DMS 273 (cell line): ENCODE measurements around the gene PRDM16.

ENCODE experiments used
- DNase-seq: peaks from one replicate; lab custom pipeline; 2025; ENCODE audit not compliant: unreplicated experiment; lab: John Stamatoyannopoulos, UW

PRDM16 gene

GRCh38 chr1:3219791-3220467, 150.9 kb downstream of the PRDM16 start:
- DNase-seq: no peak

DNA sequence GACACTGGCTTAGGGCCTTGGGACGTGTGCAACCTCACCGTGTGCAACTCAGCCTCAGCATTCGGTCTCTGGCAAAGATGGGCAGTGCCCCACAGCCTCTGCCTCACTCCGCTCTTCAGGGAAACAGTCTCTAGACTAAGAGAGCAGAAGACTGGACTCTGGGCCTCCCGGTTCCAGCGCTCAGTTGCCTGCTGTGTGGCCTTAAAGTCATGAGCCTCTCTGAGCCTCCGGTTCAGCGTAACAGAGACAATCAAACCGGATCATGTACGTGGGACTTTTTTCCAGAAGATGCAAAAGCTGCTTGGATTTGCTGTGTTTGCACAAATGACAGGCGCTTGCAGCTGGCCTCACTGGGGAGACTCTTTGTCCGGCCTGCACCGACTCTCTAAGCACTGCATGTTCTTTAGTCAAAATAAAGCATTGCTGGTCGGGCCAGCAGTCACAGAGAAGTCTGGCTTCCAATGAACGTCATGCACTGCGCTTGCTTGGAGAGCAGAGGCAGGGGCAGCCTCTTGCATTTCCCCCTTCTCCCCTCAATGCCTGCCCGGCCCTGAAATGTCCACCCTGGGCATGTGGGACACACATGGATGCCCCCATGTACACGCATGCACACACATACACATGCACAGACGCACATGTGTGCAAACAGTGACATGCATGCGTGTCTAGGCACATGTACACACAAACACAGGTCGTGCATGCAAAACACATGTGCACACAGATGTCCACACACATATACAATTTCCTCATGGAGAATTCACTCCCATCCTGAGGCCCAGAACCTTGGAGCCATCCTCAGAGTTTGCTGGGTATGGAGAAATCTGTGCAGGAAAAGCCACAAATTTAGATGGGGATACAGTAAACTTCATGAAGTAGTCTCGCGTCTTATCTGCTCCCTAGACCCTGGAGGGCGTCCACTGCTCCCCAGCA, 152.4 kb downstream of the PRDM16 start:
- no peak for DNase-seq

DNA sequence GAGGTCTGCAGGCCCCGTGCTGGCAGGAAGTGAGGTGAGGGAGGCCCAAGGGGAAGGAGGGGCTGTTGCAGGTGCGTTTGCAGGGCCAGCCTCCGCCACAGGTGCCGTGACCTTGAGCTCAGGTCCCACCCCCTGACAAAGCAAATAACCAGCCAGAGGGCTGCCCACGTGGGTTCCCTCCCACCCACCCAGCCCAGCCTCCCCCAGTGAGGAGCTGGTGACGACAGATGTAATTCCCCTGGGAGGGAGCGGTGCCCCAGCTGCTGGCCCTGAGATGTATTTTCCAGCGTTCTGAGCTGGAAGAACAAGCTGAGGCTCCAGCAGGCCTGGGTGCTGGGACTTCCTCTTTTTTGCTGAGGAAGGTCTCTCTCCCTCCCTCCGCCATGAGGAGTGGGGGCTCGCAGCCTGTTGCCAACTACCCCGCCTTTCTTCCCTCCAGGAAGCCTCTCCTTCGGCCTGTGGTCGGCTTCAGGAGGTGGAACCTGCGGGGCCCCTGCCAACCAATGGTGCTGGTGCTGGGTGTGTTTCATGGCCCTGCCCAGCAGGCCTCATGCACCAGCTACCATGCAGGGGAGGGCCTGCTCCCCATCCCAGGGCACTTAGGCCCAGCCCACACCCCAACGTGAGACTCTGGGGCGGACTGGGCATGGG, 153.2 kb downstream of the PRDM16 start:
- no peak for DNase-seq

DNA sequence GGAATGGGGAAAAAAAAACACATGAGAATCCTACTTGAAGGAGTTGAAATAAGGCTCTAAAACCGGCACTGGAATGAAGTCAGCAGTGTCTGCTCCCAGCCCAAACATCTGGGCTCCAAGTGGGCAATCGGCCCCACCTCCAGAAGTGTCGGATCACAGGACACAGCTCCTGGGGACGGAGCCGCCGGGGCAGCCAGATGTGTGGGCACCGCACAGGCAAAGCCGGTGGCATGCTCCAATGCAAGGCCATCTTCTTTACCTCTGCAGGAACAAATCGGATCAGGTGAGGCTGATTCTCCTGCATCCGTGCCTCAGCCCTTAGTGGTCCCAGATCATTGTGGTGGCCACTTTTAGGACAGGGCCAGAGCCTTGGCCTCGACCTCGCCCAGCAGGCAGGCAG, 156.7 kb downstream of the PRDM16 start:
- no peak for DNase-seq

GRCh38 chr1:3226191-3226590, 157.2 kb downstream of the PRDM16 start:
- DNase-seq: no peak

GRCh38 chr1:3226701-3227350, 157.8 kb downstream of the PRDM16 start:
- no peak for DNase-seq

GRCh38 chr1:3227351-3227704, 158.3 kb downstream of the PRDM16 start:
- no peak for DNase-seq

GRCh38 chr1:3227893-3228292, 158.9 kb downstream of the PRDM16 start:
- DNase-seq: no peak

GRCh38 chr1:3229081-3229725, 160.2 kb downstream of the PRDM16 start:
- DNase-seq: no peak

- DNase-seq: no peak
Observed at GRCh38 chr1:3230553-3230952, 161.6 kb downstream of the PRDM16 start.

DNA sequence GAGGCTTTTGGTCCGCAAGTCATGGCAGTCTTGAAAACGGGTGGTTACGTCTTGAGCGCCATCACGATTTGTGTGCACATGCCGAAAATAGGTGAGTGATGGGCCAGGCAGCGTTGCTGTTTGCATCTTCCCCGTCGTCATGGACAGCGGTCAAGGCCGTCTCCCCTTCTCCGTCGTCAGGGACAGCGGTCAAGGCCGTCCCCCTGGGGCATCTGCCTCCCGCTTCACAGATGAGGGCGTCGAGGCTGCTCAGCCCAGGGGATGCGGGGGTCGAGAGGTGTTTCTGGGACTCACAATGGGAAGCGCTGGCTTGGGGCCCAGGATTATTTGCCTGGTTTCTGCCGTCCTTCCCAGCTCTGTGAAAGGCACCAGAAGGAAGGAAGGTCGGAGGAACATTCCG, 162.2 kb downstream of the PRDM16 start:
- no peak for DNase-seq

GRCh38 chr1:3231826-3232225, 162.8 kb downstream of the PRDM16 start:
- no peak for DNase-seq

- no peak for DNase-seq
Observed at GRCh38 chr1:3233031-3233430, 164.0 kb downstream of the PRDM16 start.

DNA sequence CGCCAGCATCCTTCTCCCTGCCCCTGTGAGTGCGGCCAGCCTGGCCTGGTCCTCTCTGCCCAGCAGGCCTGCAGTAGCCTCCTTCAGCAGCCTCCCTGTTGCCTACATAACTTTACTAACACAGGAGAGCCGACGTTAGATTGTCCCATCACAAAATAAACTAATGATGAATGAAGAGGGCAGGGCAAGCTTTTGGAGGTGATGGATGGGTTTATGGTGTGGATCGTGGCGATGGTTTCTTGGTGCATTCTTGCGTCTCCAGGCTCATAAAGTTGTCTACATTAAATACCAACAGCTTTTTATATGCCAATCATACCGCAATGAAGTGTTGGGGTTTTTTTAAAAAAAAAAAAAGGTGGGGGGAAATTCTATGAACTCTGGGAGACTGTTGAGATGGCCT, 164.5 kb downstream of the PRDM16 start:
- no peak for DNase-seq

DNA sequence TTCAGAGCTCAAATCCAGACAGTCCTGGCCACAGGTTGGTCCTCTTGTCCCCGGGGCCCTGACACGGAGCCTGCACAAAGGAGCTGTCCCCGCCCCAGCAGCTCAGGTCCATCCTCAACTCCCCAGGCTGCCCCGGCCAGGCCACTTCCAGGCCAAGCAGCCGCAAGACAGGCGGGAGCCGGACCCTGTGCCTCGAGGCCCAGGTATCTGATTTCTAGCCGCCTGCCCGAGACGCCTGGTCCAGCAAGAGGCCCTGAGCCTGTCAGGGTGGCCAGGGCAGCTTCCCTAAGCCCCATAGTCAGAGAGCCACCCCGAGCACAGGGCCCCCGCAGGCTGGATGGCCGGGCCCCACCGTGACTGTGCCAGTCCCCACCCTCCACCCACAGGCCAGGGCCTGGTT, 165.3 kb downstream of the PRDM16 start:
- DNase-seq: no peak

- no peak for DNase-seq
Observed at GRCh38 chr1:3234956-3235355, 166.0 kb downstream of the PRDM16 start.

DNA sequence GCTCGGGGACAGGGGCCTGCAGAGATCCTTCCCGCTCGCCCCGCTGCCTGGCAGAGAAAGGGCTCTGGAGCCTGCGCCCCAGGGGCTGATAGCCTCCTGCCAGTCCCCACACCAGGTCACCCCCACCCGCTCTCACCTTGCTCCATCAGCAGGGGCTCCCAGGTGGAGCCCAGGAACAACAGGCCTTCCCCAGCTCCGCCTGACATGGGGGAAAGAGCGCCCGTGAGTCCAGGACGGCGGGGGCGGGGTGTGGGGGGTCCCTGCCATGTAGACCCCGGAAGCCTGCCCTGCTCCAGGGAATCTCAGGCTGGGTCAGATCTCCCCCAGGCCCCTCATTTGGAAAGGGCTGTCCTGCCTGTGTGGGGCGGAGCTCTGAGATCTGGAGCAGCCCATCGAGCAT, 166.5 kb downstream of the PRDM16 start:
- no peak for DNase-seq

DNA sequence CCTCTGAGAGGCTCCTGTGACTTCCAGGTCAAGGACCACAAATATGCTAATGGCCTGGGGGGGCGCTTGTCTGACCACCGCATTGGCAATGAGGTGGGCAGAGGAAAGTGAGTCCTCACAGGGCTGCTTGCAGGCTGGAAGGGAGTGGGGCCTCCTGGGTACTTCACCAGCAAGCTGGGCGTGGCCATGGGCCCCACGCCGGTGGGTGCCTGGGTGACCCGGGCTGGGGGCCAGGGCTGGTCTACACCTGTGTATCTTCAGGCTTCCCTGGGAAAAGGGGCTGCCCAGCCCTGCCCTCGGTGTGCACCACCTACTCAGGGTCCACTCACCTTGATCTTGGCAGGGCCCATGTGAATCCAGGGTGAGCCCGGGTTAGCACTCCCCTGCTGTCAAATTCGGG, 167.4 kb downstream of the PRDM16 start:
- no peak for DNase-seq

DNA sequence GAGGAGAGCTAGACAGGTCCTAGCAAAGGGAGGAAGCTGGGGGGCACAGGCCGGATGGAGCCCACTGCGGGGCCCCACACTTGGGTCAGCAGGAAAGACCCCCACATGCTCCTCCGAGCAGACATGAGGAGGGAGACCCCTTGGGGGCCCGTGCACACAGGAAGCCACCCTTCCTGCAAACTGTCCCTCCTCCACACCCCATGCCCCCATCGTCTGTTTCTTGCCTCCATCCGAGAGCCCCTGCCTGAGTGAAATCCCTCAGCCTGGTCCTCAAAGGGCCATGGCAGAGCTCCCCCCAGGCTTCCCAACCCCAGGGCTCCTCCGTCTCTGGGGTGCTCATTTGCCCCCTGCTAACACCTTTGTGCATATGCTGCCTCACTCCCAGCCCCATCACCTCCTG, 168.0 kb downstream of the PRDM16 start:
- DNase-seq: no peak

DNA sequence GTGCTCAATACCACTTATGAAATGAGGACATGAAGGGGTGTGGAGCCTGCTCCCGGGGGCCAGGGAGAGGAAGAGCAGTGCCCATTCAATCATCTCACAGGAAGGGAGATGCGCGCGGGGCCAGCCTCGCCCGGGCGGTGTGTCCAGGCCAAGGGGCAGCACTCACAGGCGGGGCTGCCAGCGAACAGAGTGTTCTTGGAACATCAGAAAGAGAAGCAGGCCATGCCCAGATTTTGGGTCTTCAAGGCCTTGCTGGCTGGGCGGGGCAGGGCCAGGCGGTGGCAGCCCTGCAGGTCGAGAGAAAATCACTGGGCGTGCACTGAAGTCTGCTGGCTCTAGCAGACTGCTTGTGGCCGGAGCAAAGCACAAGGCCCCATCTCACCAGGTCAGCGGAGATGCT, 168.6 kb downstream of the PRDM16 start:
- no peak for DNase-seq
